ENCODE results near the gene EIF4EBP2. TPM values are rescaled to one million over a fixed set of nuclear protein-coding genes. Genes with fewer than 3 reads are reported as not detected.

Gene EIF4EBP2
- total RNA-seq, 1 donor from 2014 or later, result 39.7 TPM

DNA sequence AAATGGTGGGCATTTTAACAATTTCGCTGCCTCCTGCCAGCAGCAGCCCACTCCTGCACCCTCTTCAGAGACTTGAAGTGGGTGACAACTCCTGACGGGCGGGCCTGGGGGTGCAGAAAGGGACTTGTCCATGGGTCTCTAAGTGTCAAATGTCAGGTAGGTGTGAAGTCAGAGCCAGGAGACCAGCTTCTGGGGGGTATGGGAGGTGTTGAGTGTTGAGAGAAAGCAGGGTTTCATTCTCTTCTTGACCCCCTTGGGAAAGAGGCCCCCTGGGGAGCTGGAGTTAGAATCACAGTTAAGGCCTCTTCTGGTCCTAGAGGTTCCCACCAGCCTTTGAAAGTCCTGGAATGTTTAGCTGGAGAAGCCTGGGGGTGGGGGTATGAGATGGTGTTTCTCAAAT lies 63.0 kb downstream of the EIF4EBP2 start:
- Histone ChIP-seq H3K27ac (ENCODE audit: low read depth, low read length) (no peak overlapping the region), H3K4me1 (ENCODE audit: control insufficient read depth in 3 of 3, insufficient read depth in 3 of 3, low read length in 3 of 3) (peaks cover 14 to 24% (median 18%) of the 10 kb centered on the region in 3 donors), H3K9me3 (ENCODE audit: control insufficient read depth in 3 of 3, low read length in 3 of 3) (no peaks in the 10 kb centered on the region), H3K27me3 (ENCODE audit: control insufficient read depth in 3 of 3, insufficient read depth in 3 of 3, low read length in 3 of 3) (peaks cover 0 to 3% (median 0%) of the 10 kb centered on the region in 3 donors), H3K4me3 (ENCODE audit: low read length in 3 of 3) (no peak overlapping the region), H3K9ac (ENCODE audit: low read depth in 1 of 3, low read length in 3 of 3) (no peak overlapping the region), H3K36me3 (ENCODE audit: control insufficient read depth in 3 of 3, insufficient read depth in 3 of 3, low read length in 3 of 3) (no peaks in the 10 kb centered on the region)

GRCh38 chr10:70472799-70473454 lies 69.0 kb downstream of the EIF4EBP2 start:
- no peak overlapping the region for H3K4me3 ChIP-seq (ENCODE audit: low read length in 3 of 3)
- no peak overlapping the region for H3K9ac ChIP-seq (ENCODE audit: low read depth in 1 of 3, low read length in 3 of 3)
- no peak overlapping the region for H3K27ac ChIP-seq (ENCODE audit: low read depth, low read length)
- H3K9me3 ChIP-seq (ENCODE audit: control insufficient read depth in 3 of 3, low read length in 3 of 3), result no peaks in the 10 kb centered on the region
- H3K36me3 ChIP-seq (ENCODE audit: control insufficient read depth in 3 of 3, insufficient read depth in 3 of 3, low read length in 3 of 3), result no peaks in the 10 kb centered on the region
- no peaks in the 10 kb centered on the region for H3K27me3 ChIP-seq (ENCODE audit: control insufficient read depth in 3 of 3, insufficient read depth in 3 of 3, low read length in 3 of 3)
- peaks cover 18 to 49% (median 33%) of the 10 kb centered on the region in 3 donors for H3K4me1 ChIP-seq (ENCODE audit: control insufficient read depth in 3 of 3, insufficient read depth in 3 of 3, low read length in 3 of 3)

DNA sequence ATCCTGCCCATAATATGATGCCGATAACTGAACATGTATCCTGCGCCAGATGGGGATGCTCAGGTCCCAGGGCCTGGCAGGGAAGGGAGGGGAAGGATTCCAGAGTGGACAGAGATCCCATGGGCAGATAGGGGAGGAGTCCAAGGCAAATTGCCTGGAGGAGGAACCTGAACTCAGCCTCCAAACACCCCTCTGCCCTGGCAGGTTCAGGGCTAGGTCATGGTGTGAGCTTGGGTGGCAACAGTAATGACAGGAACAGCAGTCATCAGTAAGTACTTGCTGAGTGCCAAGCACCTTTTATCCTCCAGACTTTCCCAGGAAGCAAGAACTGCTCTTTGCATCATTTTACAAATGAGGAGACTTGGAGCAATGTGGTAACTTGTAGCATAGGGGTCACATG lies 70.8 kb downstream of the EIF4EBP2 start:
- Histone ChIP-seq H3K4me1 (ENCODE audit: control insufficient read depth in 3 of 3, insufficient read depth in 3 of 3, low read length in 3 of 3) (peaks cover 25 to 56% (median 44%) of the 10 kb centered on the region in 3 donors), H3K4me3 (ENCODE audit: low read length in 3 of 3) (no peak overlapping the region), H3K9ac (ENCODE audit: low read depth in 1 of 3, low read length in 3 of 3) (no peak overlapping the region), H3K27ac (ENCODE audit: low read depth, low read length) (no peak overlapping the region), H3K27me3 (ENCODE audit: control insufficient read depth in 3 of 3, insufficient read depth in 3 of 3, low read length in 3 of 3) (no peaks in the 10 kb centered on the region), H3K9me3 (ENCODE audit: control insufficient read depth in 3 of 3, low read length in 3 of 3) (no peaks in the 10 kb centered on the region), H3K36me3 (ENCODE audit: control insufficient read depth in 3 of 3, insufficient read depth in 3 of 3, low read length in 3 of 3) (no peaks in the 10 kb centered on the region)

DNA sequence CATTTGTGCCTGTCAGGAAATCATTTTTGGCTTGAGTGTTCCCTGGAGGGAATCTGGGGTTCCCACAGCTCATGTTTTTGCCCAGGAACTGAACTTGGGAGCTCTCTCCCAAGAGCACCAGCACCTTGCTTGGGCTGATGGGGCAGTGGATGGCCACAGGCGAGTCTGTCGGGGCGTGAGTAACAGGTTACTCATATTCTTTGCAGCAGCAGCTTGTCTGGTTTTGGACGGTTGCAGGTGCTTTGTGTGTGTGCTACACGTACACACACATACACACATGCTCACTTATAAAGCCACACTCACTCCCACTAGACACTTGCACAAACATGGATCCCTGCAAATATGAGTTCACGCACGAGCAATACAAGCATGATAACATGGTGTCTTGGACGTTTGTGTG lies 71.7 kb downstream of the EIF4EBP2 start:
- Histone ChIP-seq H3K27me3 (ENCODE audit: control insufficient read depth in 3 of 3, insufficient read depth in 3 of 3, low read length in 3 of 3) (no peaks in the 10 kb centered on the region), H3K36me3 (ENCODE audit: control insufficient read depth in 3 of 3, insufficient read depth in 3 of 3, low read length in 3 of 3) (no peaks in the 10 kb centered on the region), H3K9ac (ENCODE audit: low read depth in 1 of 3, low read length in 3 of 3) (peak overlapping the region in 1 of 3 donors; percentile 16), H3K9me3 (ENCODE audit: control insufficient read depth in 3 of 3, low read length in 3 of 3) (no peaks in the 10 kb centered on the region), H3K4me3 (ENCODE audit: low read length in 3 of 3) (no peak overlapping the region), H3K27ac (ENCODE audit: low read depth, low read length) (no peak overlapping the region), H3K4me1 (ENCODE audit: control insufficient read depth in 3 of 3, insufficient read depth in 3 of 3, low read length in 3 of 3) (peaks cover 34 to 64% (median 52%) of the 10 kb centered on the region in 3 donors)

- H3K9ac ChIP-seq (ENCODE audit: low read depth in 1 of 3, low read length in 3 of 3), result no peak overlapping the region
- H3K4me1 ChIP-seq (ENCODE audit: control insufficient read depth in 3 of 3, insufficient read depth in 3 of 3, low read length in 3 of 3), result peaks cover 42 to 72% (median 58%) of the 10 kb centered on the region in 3 donors
- H3K4me3 ChIP-seq (ENCODE audit: low read length in 3 of 3), result no peak overlapping the region
- H3K36me3 ChIP-seq (ENCODE audit: control insufficient read depth in 3 of 3, insufficient read depth in 3 of 3, low read length in 3 of 3), result no peaks in the 10 kb centered on the region
- no peak overlapping the region for H3K27ac ChIP-seq (ENCODE audit: low read depth, low read length)
- no peaks in the 10 kb centered on the region for H3K27me3 ChIP-seq (ENCODE audit: control insufficient read depth in 3 of 3, insufficient read depth in 3 of 3, low read length in 3 of 3)
- no peaks in the 10 kb centered on the region for H3K9me3 ChIP-seq (ENCODE audit: control insufficient read depth in 3 of 3, low read length in 3 of 3)
These were observed 72.5 kb downstream of the EIF4EBP2 start for GRCh38 chr10:70476249-70477035.

GRCh38 chr10:70477661-70478162 lies 73.8 kb downstream of the EIF4EBP2 start:
- H3K27me3 ChIP-seq (ENCODE audit: control insufficient read depth in 3 of 3, insufficient read depth in 3 of 3, low read length in 3 of 3), result no peaks in the 10 kb centered on the region
- H3K9ac ChIP-seq (ENCODE audit: low read depth in 1 of 3, low read length in 3 of 3), result peak overlapping the region in 1 of 3 donors; percentile 69
- no peaks in the 10 kb centered on the region for H3K36me3 ChIP-seq (ENCODE audit: control insufficient read depth in 3 of 3, insufficient read depth in 3 of 3, low read length in 3 of 3)
- H3K4me1 ChIP-seq (ENCODE audit: control insufficient read depth in 3 of 3, insufficient read depth in 3 of 3, low read length in 3 of 3), result peaks cover 55 to 80% (median 65%) of the 10 kb centered on the region in 3 donors
- peak overlapping the region in 2 of 3 donors; percentile 68 to 72 for H3K4me3 ChIP-seq (ENCODE audit: low read length in 3 of 3)
- H3K9me3 ChIP-seq (ENCODE audit: control insufficient read depth in 3 of 3, low read length in 3 of 3), result no peaks in the 10 kb centered on the region
- H3K27ac ChIP-seq (ENCODE audit: low read depth, low read length), result no peak overlapping the region

Other genes with a start within 250 kb of the EIF4EBP2 start
- 205 TPM for gene SAR1A, start 233.6 kb upstream of the EIF4EBP2 start, total RNA-seq
- 59.5 TPM for gene PPA1, start 170.7 kb upstream of the EIF4EBP2 start, total RNA-seq
- gene NPFFR1, start 120.1 kb upstream of the EIF4EBP2 start, total RNA-seq, result under 0.01 TPM
- gene LRRC20, start 21.5 kb upstream of the EIF4EBP2 start, total RNA-seq, result 10.4 TPM
- gene NODAL, start 37.5 kb downstream of the EIF4EBP2 start, total RNA-seq, result not detected
- gene PALD1, start 74.6 kb downstream of the EIF4EBP2 start, total RNA-seq, result 15.7 TPM
- 2.1 TPM for gene PRF1, start 198.6 kb downstream of the EIF4EBP2 start, total RNA-seq

Data from skeletal muscle tissue (tissue), 4 donors.